HCT116 (cell line): Measurements from ENCODE around the gene PGBD5. TPM values are rescaled to one million over a fixed set of nuclear protein-coding genes. Genes with fewer than 3 reads are reported as not detected.

Experiments used
- ATAC-seq: fragments of 200-7000 bp; cut with Tn5 transposase; 2 replicates; pipeline ENCODE4 v1.9.1; 2020; ENCODE audit warnings: mild to moderate bottlenecking, moderate library complexity
- BruUV-seq: library from RNA; stranded (reverse); fragments of 400-500 nt; replicated peaks from 2 replicates; lab custom pipeline; 2021; lab: Mats Ljungman, UMichigan
- CTCF ChIA-PET: fragments of 300-600 bp; sonication (Branson Sonifier 250); formaldehyde crosslinking; loops from one replicate; lab custom pipeline; 2021; ENCODE audit warnings: antibody characterized with exemption; lab: Charles Lee
- POLR2A ChIA-PET: fragments of 300-600, 350-600 bp; sonication (Branson Sonifier 250); formaldehyde crosslinking; loops from one replicate; lab custom pipeline; 2021; ENCODE audit warnings: antibody characterized with exemption; lab: Charles Lee
- RAD21 ChIA-PET, 2 experiments: fragments of 300-600 bp; sonication (Branson Sonifier 250); formaldehyde crosslinking; loops; one replicate each; lab custom pipeline; 2023; ENCODE audit warnings: low total read pairs in 2 of 2; ENCODE audit not compliant: uncharacterized antibody in 2 of 2, unreplicated experiment in 2 of 2, low non-redundant PET in 1 of 2; lab: Charles Lee
- DNase-seq: peaks from one replicate; pipeline ENCODE4 v3.0.0-alpha.2; 2010; ENCODE audit warnings: low read depth, low spot score
- H2AFZ ChIP-seq: fragments of 200-600 bp; shearing (Covaris generic), sonication (generic); 2 replicates; pipeline ENCODE4 v1.6.1; 2017; ENCODE audit warnings: low read depth, mixed run types, mixed read lengths, antibody characterized with exemption, low read length; ENCODE audit not compliant: poor library complexity, severe bottlenecking
- H3K27ac ChIP-seq: 2 replicates; pipeline ENCODE4 v1.5.1; 2012; ENCODE audit warnings: low read depth, low read length
- H3K27me3 ChIP-seq: fragments of 200-600 bp; sonication (generic); 2 replicates; pipeline ENCODE4 v1.6.1; 2016; ENCODE audit warnings: mixed run types, low read length, mixed read lengths; ENCODE audit not compliant: insufficient read depth
- H3K36me3 ChIP-seq, 2 experiments: fragments of 200-500 bp in 1 of 2; fragments of 200-600 bp in 1 of 2; sonication (Bioruptor generic) in 1 of 2; sonication (generic) in 1 of 2; 2 replicates each; pipeline versions ENCODE4 v1.5.1 to v1.6.1; 2014 to 2016; ENCODE audit warnings: low read length in 2 of 2, inconsistent platforms in 1 of 2, mixed read lengths in 1 of 2, mixed run types in 1 of 2; ENCODE audit not compliant: insufficient read depth in 2 of 2, control insufficient read depth in 1 of 2
- H3K4me1 ChIP-seq, 2 experiments: fragments of 200-600 bp in 1 of 2; sonication (generic) in 1 of 2; 2 replicates each; pipeline versions ENCODE4 v1.5.1 to v1.6.1; 2012 to 2017; ENCODE audit warnings: low read length in 2 of 2, inconsistent platforms in 1 of 2, mild to moderate bottlenecking in 1 of 2, mixed read lengths in 1 of 2, mixed run types in 1 of 2, moderate library complexity in 1 of 2; ENCODE audit not compliant: insufficient read depth in 2 of 2, control insufficient read depth in 1 of 2
- H3K4me2 ChIP-seq: fragments of 200-600 bp; sonication (generic); 2 replicates; pipeline ENCODE4 v1.6.1; 2017; ENCODE audit warnings: mixed run types, low read length, mixed read lengths
- H3K4me3 ChIP-seq, 2 experiments: fragments of 200-600 bp in 1 of 2; sonication (generic) in 1 of 2; replicated peaks in 1 of 2; 2 replicates each; pipeline ENCODE4 v1.5.1; 2011 to 2016; ENCODE audit warnings: low read length in 2 of 2, control low read depth in 1 of 2, low read depth in 1 of 2, mild to moderate bottlenecking in 1 of 2, mixed read lengths in 1 of 2, mixed run types in 1 of 2
- H3K79me2 ChIP-seq: fragments of 200-600 bp; sonication (generic); 2 replicates; pipeline ENCODE4 v1.6.1; 2017; ENCODE audit warnings: mild to moderate bottlenecking, mixed run types, low read length, moderate library complexity, mixed read lengths; ENCODE audit not compliant: insufficient read depth
- H3K9ac ChIP-seq: fragments of 200-600 bp; sonication (generic); 2 replicates; pipeline ENCODE4 v1.6.1; 2016; ENCODE audit warnings: low read length, mixed read lengths
- H3K9me2 ChIP-seq: fragments of 200-600 bp; sonication (generic), shearing (Covaris generic); 2 replicates; pipeline ENCODE4 v1.6.1; 2017; ENCODE audit warnings: mixed run types, mild to moderate bottlenecking, moderate library complexity; ENCODE audit not compliant: insufficient read depth
- H3K9me3 ChIP-seq, 2 experiments: fragments of 200-500 bp in 1 of 2; fragments of 200-600 bp in 1 of 2; sonication (Bioruptor generic) in 1 of 2; sonication (generic) in 1 of 2; 2 replicates each; pipeline ENCODE4 v1.6.1; 2014 to 2017; ENCODE audit warnings: low read length in 2 of 2, mixed read lengths in 2 of 2, inconsistent platforms in 1 of 2, low read depth in 1 of 2, mild to moderate bottlenecking in 1 of 2, mixed run types in 1 of 2, moderate library complexity in 1 of 2; ENCODE audit not compliant: control insufficient read depth in 1 of 2, insufficient read depth in 1 of 2
- H4K20me1 ChIP-seq: fragments of 200-600 bp; sonication (generic), shearing (Covaris generic); 2 replicates; pipeline ENCODE4 v1.6.1; 2017; ENCODE audit warnings: mixed run types, mild to moderate bottlenecking, moderate library complexity; ENCODE audit not compliant: insufficient read depth
- CBX3 ChIP-seq: IDR thresholded peaks from 2 replicates; pipeline ENCODE4 v1.6.1; 2012; ENCODE audit warnings: low read depth
- CEBPB ChIP-seq: IDR thresholded peaks from 2 replicates; pipeline ENCODE4 v1.6.1; 2012; ENCODE audit warnings: low read depth
- EGR1 ChIP-seq: IDR thresholded peaks from 2 replicates; pipeline ENCODE4 v1.6.1; 2012; ENCODE audit warnings: low read depth
- FOSL1 ChIP-seq: IDR thresholded peaks from 2 replicates; pipeline ENCODE4 v1.6.1; 2012; ENCODE audit warnings: low read depth
- JUND ChIP-seq: IDR thresholded peaks from 2 replicates; pipeline ENCODE4 v1.6.1; 2012
- RAD21 ChIP-seq: IDR thresholded peaks from 2 replicates; pipeline ENCODE4 v1.6.1; 2012; ENCODE audit warnings: low read depth, mild to moderate bottlenecking
- SRF ChIP-seq: IDR thresholded peaks from 2 replicates; pipeline ENCODE4 v1.6.1; 2012; ENCODE audit warnings: low read depth
- YY1 ChIP-seq: IDR thresholded peaks from 2 replicates; pipeline ENCODE4 v1.6.1; 2011; ENCODE audit warnings: low read length, low read depth, moderate library complexity, mild to moderate bottlenecking; ENCODE audit not compliant: insufficient replicate concordance; ENCODE audit errors: extremely low read depth
- intact Hi-C: fragments of 100-400 bp; cut with micrococcal nuclease; formaldehyde crosslinking; loops from 2 replicates; pipeline ENCODE4 v1.10.0; 2022
- total RNA-seq: library from RNA; stranded (reverse); gene quantifications from one replicate; pipeline ENCODE4 v1.2.1, GENCODE V29; 2021; ENCODE audit not compliant: unreplicated experiment
- TF ChIP-seq, protein P1 (sequence below): IDR thresholded peaks from 2 replicates; pipeline ENCODE4 v1.6.1; 2011; ENCODE audit warnings: mild to moderate bottlenecking, low read length, moderate library complexity; ENCODE audit not compliant: insufficient replicate concordance; ENCODE audit errors: extremely low read depth
- TF ChIP-seq, protein P2 (sequence below), 3 experiments: fragments of 200-600 bp in 1 of 3; sonication (generic) in 1 of 3; IDR thresholded peaks in 2 of 3; conservative IDR thresholded peaks in 1 of 3; 2 replicates each; pipeline ENCODE4 v1.5.1; 2012 to 2017; ENCODE audit warnings: low read depth in 2 of 3, low read length in 2 of 3, antibody characterized with exemption in 1 of 3, borderline replicate concordance in 1 of 3, control low read depth in 1 of 3, mild to moderate bottlenecking in 1 of 3, mixed read lengths in 1 of 3, mixed run types in 1 of 3, moderate library complexity in 1 of 3; ENCODE audit not compliant: insufficient read depth in 1 of 3

Gene PGBD5
- total RNA-seq, 1 experiment from 2014 or later = 0.27 TPM

DNA sequence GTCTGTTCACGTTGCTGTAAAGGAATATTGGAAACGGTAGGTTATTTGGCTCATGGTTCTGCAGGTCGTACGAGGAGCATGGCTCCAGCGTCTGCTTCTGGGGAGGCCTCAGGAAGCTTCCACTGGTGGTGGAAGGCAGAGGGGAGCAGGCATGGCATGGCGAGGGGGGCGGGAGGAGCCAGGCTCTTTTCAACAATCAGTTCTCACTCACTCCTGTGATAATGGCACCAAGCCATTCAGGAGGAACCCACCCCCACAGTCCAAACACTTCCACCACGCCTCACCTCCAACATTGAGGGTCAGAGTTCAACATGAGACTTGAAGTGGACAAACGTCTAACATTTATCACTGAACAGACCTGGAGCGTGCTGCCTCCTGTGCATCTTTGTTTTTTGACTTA lies 141.2 kb downstream of the PGBD5 start (continued):
- TF ChIP-seq CBX3 = no peak
- TF ChIP-seq FOSL1 = no peak
- TF ChIP-seq CEBPB = no peak
- no peak for TF ChIP-seq SRF
- no peak for TF ChIP-seq EGR1

DNA sequence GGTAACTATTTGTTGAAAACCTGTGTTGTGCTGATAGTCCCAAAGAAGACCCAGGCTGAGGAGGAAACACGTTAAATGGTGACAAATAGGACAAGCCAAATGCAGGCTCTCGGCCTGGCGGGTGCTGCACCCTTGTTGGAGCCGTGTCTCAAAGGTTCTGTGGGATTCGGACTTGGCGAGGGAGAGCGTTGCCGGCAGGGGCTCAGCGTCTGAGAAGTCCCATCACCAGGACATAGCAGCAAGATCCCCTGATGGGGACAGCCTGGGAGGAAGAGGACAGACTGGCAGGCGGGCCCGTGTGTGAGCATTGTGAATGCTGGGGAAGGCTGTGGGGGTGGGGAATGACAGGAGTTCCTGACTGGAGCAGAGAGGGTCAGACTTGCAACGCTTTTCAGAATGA lies 142.5 kb downstream of the PGBD5 start:
- Histone ChIP-seq H3K36me3 (no peaks in the 10 kb centered on the region), H3K9me3 (no peaks in the 10 kb centered on the region), H4K20me1 (no peaks in the 10 kb centered on the region)
- TF ChIP-seq FOSL1 = no peak
- no peak for TF ChIP-seq CEBPB
- TF ChIP-seq, protein P1, sequence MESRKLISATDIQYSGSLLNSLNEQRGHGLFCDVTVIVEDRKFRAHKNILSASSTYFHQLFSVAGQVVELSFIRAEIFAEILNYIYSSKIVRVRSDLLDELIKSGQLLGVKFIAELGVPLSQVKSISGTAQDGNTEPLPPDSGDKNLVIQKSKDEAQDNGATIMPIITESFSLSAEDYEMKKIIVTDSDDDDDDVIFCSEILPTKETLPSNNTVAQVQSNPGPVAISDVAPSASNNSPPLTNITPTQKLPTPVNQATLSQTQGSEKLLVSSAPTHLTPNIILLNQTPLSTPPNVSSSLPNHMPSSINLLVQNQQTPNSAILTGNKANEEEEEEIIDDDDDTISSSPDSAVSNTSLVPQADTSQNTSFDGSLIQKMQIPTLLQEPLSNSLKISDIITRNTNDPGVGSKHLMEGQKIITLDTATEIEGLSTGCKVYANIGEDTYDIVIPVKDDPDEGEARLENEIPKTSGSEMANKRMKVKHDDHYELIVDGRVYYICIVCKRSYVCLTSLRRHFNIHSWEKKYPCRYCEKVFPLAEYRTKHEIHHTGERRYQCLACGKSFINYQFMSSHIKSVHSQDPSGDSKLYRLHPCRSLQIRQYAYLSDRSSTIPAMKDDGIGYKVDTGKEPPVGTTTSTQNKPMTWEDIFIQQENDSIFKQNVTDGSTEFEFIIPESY = no peak
- no peak for TF ChIP-seq EGR1
- TF ChIP-seq, protein P2, sequence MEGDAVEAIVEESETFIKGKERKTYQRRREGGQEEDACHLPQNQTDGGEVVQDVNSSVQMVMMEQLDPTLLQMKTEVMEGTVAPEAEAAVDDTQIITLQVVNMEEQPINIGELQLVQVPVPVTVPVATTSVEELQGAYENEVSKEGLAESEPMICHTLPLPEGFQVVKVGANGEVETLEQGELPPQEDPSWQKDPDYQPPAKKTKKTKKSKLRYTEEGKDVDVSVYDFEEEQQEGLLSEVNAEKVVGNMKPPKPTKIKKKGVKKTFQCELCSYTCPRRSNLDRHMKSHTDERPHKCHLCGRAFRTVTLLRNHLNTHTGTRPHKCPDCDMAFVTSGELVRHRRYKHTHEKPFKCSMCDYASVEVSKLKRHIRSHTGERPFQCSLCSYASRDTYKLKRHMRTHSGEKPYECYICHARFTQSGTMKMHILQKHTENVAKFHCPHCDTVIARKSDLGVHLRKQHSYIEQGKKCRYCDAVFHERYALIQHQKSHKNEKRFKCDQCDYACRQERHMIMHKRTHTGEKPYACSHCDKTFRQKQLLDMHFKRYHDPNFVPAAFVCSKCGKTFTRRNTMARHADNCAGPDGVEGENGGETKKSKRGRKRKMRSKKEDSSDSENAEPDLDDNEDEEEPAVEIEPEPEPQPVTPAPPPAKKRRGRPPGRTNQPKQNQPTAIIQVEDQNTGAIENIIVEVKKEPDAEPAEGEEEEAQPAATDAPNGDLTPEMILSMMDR (IDR thresholded peaks at IDR 0.05 in 2 of 3, conservative IDR thresholded peaks at IDR 0.05 in 1 of 3; ENCODE audit: borderline replicate concordance in 1 of 3, insufficient read depth in 1 of 3, low read depth in 2 of 3, low read length in 2 of 3) = no peak
- TF ChIP-seq RAD21 = no peak
- TF ChIP-seq JUND = no peak
- no peak for TF ChIP-seq YY1
- TF ChIP-seq, all 23 proteins: peak for 0
- Histone ChIP-seq H3K4me1 (no peaks in the 10 kb centered on the region), H3K4me3 (no peak overlapping the region), H3K9me2 (no peaks in the 10 kb centered on the region), H3K27me3 (no peaks in the 10 kb centered on the region), H3K27ac (no peak overlapping the region), H3K4me2 (no peak overlapping the region), H3K9ac (no peak overlapping the region), H2AFZ (no peak overlapping the region), H3K79me2 (no peaks in the 10 kb centered on the region)
- intact Hi-C loops = no loop called here
- POLR2A ChIA-PET = no interaction called here
- CTCF ChIA-PET = no interaction called here
- DNase-seq = no peak
- RAD21 ChIA-PET = no interaction called here
- no TSS peak for BruUV-seq
- no peak for ATAC-seq
